Measurements from ENCODE around the gene SLC2A10.
A peak's percentile ranks its signal among the peaks of the same experiment; 100 is the strongest.

The SLC2A10 gene

GRCh38 chr20:46709459-46710152 lies at the start of gene SLC2A10:
SLC2A10 (plus strand) TSS chr20:46709649; CDS start chr20:46709737, 88 bp downstream.
- ChIA-PET POLR2A (no interaction called here), CTCF (interaction anchor here (1.4 kb wide), 1 partner anchor 10 kb away, joined by 10 read pairs; no protein-coding TSS in a partner anchor)
- DNase-seq (ENCODE audit: low read depth, low spot score): no peak
- H3K4me3 ChIP-seq (ENCODE audit: low read depth, low read length): peak within 1 kb of the TSS; percentile 69
- TF ChIP-seq CTCF (IDR thresholded peaks at IDR 0.05; ENCODE audit: insufficient read depth, low read length, missing control alignments): peak; percentile 15

- DNase-seq (ENCODE audit: low read depth, low spot score): no peak
- TF ChIP-seq CTCF (IDR thresholded peaks at IDR 0.05; ENCODE audit: insufficient read depth, low read length, missing control alignments): no peak
- no peak overlapping the region for H3K4me3 ChIP-seq (ENCODE audit: low read depth, low read length)
- ChIA-PET POLR2A (no interaction called here), CTCF (no interaction called here)
These were observed 49.0 kb upstream of the SLC2A10 start for GRCh38 chr20:46660487-46660886.

- ChIA-PET CTCF (interaction anchor here (1.7 kb wide), 1 partner anchor 19 kb away, joined by 5 read pairs; no protein-coding TSS in a partner anchor), POLR2A (no interaction called here)
- TF ChIP-seq CTCF (IDR thresholded peaks at IDR 0.05; ENCODE audit: insufficient read depth, low read length, missing control alignments): no peak
- no peak for DNase-seq (ENCODE audit: low read depth, low spot score)
- no peak overlapping the region for H3K4me3 ChIP-seq (ENCODE audit: low read depth, low read length)
These were observed 47.8 kb upstream of the SLC2A10 start for GRCh38 chr20:46661659-46662058.

GRCh38 chr20:46663531-46663930 lies 45.9 kb upstream of the SLC2A10 start:
- CTCF ChIA-PET: no interaction called here
- TF ChIP-seq CTCF (IDR thresholded peaks at IDR 0.05; ENCODE audit: insufficient read depth, low read length, missing control alignments): no peak
- H3K4me3 ChIP-seq (ENCODE audit: low read depth, low read length): no peak overlapping the region
- DNase-seq (ENCODE audit: low read depth, low spot score): no peak
- POLR2A ChIA-PET: no interaction called here

GRCh38 chr20:46665602-46666001 lies 43.8 kb upstream of the SLC2A10 start:
- no peak for DNase-seq (ENCODE audit: low read depth, low spot score)
- ChIA-PET POLR2A (no interaction called here), CTCF (interaction anchor here (4.8 kb wide), 1 partner anchor 15 kb away, joined by 25 read pairs; no protein-coding TSS in a partner anchor)
- H3K4me3 ChIP-seq (ENCODE audit: low read depth, low read length): no peak overlapping the region
- TF ChIP-seq CTCF (IDR thresholded peaks at IDR 0.05; ENCODE audit: insufficient read depth, low read length, missing control alignments): no peak

GRCh38 chr20:46666306-46666705 lies 43.1 kb upstream of the SLC2A10 start:
- TF ChIP-seq CTCF (IDR thresholded peaks at IDR 0.05; ENCODE audit: insufficient read depth, low read length, missing control alignments): no peak
- CTCF ChIA-PET: interaction anchor here (4.8 kb wide), 1 partner anchor 14 kb away, joined by 25 read pairs; no protein-coding TSS in a partner anchor

More at GRCh38 chr20:46666306-46666705, 43.1 kb upstream of the SLC2A10 start:
- POLR2A ChIA-PET: no interaction called here
- no peak for DNase-seq (ENCODE audit: low read depth, low spot score)
- no peak overlapping the region for H3K4me3 ChIP-seq (ENCODE audit: low read depth, low read length)

Data from AG04449 (cell line).